Measurements from ENCODE around the gene ADI1.

ADI1 gene

DNA sequence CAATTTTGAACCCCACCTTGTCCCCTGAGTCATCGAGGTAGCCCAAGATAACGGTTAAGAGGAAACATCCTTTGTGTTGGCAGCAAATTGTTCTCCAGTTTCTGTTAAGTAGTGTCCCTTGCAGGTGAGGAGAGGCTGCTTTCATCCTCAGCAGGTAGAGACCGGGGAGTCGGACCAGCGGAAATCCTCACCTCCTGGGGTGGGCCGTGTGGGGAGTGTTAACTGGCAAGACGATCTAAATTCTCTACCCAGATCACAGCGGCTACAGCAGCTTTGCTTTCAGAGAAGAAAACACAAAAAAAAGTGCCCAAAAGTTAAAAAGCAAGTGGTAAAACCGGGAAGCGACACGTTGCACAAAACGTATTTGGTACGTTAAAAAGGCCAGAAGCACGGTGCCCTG is 63.2 kb downstream of the ADI1 start:
- TF ChIP-seq EGR1 (IDR thresholded peaks at IDR 0.05) (no peak), CREB1 (IDR thresholded peaks at IDR 0.05; ENCODE audit: low read depth) (no peak), ZBTB7A (IDR thresholded peaks at IDR 0.05; ENCODE audit: low read depth) (no peak)
- TF ChIP-seq, protein P1, sequence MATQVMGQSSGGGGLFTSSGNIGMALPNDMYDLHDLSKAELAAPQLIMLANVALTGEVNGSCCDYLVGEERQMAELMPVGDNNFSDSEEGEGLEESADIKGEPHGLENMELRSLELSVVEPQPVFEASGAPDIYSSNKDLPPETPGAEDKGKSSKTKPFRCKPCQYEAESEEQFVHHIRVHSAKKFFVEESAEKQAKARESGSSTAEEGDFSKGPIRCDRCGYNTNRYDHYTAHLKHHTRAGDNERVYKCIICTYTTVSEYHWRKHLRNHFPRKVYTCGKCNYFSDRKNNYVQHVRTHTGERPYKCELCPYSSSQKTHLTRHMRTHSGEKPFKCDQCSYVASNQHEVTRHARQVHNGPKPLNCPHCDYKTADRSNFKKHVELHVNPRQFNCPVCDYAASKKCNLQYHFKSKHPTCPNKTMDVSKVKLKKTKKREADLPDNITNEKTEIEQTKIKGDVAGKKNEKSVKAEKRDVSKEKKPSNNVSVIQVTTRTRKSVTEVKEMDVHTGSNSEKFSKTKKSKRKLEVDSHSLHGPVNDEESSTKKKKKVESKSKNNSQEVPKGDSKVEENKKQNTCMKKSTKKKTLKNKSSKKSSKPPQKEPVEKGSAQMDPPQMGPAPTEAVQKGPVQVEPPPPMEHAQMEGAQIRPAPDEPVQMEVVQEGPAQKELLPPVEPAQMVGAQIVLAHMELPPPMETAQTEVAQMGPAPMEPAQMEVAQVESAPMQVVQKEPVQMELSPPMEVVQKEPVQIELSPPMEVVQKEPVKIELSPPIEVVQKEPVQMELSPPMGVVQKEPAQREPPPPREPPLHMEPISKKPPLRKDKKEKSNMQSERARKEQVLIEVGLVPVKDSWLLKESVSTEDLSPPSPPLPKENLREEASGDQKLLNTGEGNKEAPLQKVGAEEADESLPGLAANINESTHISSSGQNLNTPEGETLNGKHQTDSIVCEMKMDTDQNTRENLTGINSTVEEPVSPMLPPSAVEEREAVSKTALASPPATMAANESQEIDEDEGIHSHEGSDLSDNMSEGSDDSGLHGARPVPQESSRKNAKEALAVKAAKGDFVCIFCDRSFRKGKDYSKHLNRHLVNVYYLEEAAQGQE (IDR thresholded peaks at IDR 0.05; ENCODE audit: low read depth): no peak
- TF ChIP-seq, protein P2, sequence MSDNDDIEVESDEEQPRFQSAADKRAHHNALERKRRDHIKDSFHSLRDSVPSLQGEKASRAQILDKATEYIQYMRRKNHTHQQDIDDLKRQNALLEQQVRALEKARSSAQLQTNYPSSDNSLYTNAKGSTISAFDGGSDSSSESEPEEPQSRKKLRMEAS (IDR thresholded peaks at IDR 0.05): no peak

DNA sequence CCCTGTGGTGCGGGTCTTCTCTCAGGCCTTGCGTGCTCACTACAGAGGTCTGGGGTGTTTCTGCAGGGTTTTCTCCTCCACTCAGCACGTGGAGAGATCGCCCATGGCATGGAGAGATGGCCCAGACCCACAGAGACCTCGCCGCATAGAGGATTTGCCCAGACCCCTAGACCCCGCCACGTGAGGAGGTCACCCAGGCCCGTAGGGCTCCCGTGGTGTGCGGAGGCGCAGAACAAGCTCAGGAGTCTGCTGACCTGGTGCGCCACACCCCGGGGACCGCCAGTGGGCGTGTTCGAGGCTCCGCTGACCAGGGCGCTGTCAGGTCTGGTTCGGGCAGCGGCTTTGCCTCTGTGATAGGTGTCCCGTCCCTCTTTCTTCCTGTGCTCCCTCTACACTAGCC is 64.5 kb downstream of the ADI1 start:
- TF ChIP-seq, protein P2 (IDR thresholded peaks at IDR 0.05): no peak
- TF ChIP-seq RAD21 (IDR thresholded peaks at IDR 0.05; ENCODE audit: low read depth) (no peak), ZBTB7A (IDR thresholded peaks at IDR 0.05; ENCODE audit: low read depth) (no peak), TCF12 (IDR thresholded peaks at IDR 0.05; ENCODE audit: low read depth) (no peak), TEAD4 (IDR thresholded peaks at IDR 0.05) (no peak), CREB1 (IDR thresholded peaks at IDR 0.05; ENCODE audit: low read depth) (no peak), TAF1 (IDR thresholded peaks at IDR 0.05; ENCODE audit: low read depth) (no peak), CEBPB (IDR thresholded peaks at IDR 0.05) (no peak), YY1 (IDR thresholded peaks at IDR 0.05; ENCODE audit: low read depth) (no peak)
- TF ChIP-seq, protein P3, sequence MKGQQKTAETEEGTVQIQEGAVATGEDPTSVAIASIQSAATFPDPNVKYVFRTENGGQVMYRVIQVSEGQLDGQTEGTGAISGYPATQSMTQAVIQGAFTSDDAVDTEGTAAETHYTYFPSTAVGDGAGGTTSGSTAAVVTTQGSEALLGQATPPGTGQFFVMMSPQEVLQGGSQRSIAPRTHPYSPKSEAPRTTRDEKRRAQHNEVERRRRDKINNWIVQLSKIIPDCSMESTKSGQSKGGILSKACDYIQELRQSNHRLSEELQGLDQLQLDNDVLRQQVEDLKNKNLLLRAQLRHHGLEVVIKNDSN (IDR thresholded peaks at IDR 0.05): no peak

DNA sequence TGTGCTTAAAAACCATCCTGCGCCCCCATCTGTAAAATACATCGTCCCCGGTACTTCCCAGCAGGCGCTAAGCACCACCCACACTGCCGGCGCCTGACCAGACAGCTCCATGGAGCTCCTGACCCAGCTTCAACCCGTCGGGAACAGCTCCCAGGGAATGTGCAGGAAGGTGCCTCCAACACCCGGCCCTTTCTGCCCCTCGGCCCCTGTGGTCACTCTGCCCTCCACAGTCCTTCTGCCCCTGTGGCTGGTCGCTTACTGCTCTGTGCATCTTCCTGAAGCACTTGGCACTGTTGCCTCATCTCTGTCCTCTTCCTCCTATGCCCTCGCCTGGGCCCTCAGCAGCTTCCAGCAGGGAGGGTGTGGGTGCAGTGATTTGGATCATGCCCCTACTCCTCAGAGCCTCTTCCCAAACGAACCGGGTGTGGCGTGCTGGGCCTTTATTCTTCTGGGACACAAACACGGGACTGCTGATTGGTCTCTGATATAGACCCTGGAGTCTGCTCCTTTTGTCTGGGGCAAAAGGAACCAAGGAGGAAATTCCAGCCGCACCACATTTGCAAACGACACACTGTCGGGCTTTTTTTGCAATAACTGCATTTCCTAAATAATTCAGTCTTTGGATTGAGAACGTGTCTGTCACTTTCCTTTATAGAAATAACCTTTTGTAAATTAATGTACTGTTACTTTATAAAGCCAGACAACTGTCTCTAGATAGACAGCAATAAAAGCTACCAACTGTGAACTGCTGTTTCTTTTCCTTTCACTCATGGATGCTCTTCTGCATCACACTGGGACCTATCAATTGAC is 65.9 kb downstream of the ADI1 start:
- TF ChIP-seq, protein P2 (IDR thresholded peaks at IDR 0.05): no peak
- TF ChIP-seq TAF1 (IDR thresholded peaks at IDR 0.05; ENCODE audit: low read depth): no peak

DNA sequence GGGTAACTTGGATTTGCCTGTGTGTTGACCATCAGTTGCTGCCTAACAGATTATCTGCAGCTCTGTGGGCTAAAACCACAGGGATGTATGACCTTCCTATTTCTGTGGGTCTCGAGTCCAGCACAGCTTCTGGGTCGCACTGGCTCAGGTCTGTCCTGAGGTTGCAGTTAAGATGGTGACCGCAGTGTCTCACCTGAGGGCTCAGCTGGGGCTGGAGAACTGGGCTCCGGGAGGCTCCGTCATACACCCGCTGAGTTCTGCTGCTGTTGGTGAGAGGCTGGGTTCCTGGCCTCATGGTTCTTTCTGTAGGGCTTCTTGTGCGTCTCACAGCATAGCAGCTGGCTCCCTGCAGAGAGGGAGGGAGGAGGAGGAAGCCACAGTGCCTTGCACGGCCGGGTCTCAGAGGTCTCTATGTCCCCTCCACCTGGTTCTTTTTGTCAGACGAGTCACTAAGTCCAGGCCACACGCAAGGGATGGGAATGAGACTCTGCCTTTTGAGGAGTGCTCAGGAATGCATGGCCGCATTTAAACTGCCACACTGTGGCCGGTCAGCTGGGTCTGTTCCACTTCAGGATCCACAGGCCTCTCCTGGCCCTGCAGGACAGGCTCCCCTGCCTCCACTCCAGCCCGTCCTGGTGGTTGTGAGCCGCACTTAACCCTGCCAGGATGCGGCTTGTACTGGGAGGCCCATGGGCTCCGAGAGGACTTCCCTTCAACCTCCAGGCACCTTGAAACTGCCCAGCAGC is 67.2 kb downstream of the ADI1 start:
- TF ChIP-seq TCF12 (IDR thresholded peaks at IDR 0.05; ENCODE audit: low read depth) (no peak), RAD21 (IDR thresholded peaks at IDR 0.05; ENCODE audit: low read depth) (no peak), FOXM1 (IDR thresholded peaks at IDR 0.05; ENCODE audit: borderline replicate concordance, low read depth) (no peak), CREB1 (IDR thresholded peaks at IDR 0.05; ENCODE audit: low read depth) (no peak), EP300 (IDR thresholded peaks at IDR 0.05; ENCODE audit: borderline replicate concordance) (no peak), TAF1 (IDR thresholded peaks at IDR 0.05; ENCODE audit: low read depth) (no peak)
- TF ChIP-seq, protein P2 (IDR thresholded peaks at IDR 0.05): no peak
- TF ChIP-seq, protein P3 (IDR thresholded peaks at IDR 0.05): no peak

DNA sequence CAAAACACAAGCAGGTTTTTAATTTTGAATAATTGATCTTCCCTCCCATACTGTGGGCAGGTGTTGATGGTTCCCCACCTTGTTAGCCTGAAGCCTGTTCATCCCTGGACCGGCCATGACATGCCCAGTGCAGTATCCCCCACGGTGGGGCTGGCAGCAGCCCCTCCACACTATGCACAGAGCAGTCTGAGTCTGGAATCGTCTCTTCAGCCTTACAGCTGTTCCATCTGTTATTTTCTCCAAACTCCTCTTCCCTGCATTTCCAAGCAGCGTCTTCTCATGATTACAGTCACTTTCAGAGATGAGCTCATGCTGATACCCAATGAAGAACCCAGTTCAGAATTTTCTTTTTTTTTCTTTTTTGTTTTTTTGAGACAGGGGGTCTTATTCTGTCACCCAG is 68.2 kb downstream of the ADI1 start:
- no peak for TF ChIP-seq ZBTB7A (IDR thresholded peaks at IDR 0.05; ENCODE audit: low read depth)
- TF ChIP-seq, protein P1 (IDR thresholded peaks at IDR 0.05; ENCODE audit: low read depth): no peak
- no peak for TF ChIP-seq TEAD4 (IDR thresholded peaks at IDR 0.05)
- no peak for TF ChIP-seq TCF12 (IDR thresholded peaks at IDR 0.05; ENCODE audit: low read depth)
- TF ChIP-seq EGR1 (IDR thresholded peaks at IDR 0.05): no peak
- TF ChIP-seq RAD21 (IDR thresholded peaks at IDR 0.05; ENCODE audit: low read depth): no peak
- TF ChIP-seq NFIC (IDR thresholded peaks at IDR 0.05): no peak
- TF ChIP-seq, protein P2 (IDR thresholded peaks at IDR 0.05): no peak
- TF ChIP-seq EP300 (IDR thresholded peaks at IDR 0.05; ENCODE audit: borderline replicate concordance): no peak

Data from Ishikawa (cell line).